ENCODE results near the gene EVL. TPM values are rescaled to one million over a fixed set of nuclear protein-coding genes. Genes with fewer than 3 reads are reported as not detected.
A peak's percentile ranks its signal among the peaks of the same experiment; 100 is the strongest.

Gene EVL
- polyA plus RNA-seq, 3 donors, result 143 to 178 (median 162) TPM

DNA sequence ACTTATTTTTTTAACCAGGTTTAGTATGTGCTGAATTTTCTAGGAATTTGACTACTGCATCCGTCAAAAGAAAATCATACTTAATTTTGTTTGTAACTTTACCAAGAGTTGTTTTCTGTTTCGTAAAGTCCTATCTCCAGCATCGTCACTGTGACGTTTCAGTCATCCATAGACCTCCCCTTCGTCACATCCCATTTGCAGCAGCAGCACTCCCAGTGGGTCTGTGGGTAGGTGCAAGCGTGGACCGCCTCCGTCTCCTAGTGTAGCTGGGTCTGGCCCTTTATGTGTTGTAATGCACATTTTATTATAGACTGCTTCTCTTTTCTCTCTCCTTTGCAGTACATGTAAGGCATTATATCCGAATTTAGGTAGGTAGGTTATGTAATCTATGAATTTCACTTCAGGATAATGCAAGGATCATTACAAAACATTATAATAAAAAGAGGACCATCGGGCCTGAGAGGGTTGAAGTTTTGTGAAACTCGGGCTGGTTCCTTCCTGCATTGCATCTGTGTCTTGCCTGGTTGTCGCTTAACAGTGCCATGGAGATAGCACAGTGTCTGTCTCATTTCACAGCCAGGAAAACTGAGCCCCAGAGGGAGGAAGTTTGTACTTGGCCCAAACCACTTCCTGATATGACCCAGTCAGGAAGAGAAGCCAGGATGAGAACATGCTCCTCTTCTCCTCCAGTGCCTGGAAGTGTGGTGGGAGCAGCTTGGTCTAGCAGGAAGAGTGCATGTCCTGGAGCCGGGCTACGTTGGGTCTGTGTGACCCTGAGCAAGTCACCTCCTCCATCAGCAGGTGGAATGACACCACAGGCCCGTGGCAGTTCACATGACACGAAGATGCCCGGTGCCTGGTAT is 41.3 kb downstream of the EVL start:
- no peak for DNase-seq

DNA sequence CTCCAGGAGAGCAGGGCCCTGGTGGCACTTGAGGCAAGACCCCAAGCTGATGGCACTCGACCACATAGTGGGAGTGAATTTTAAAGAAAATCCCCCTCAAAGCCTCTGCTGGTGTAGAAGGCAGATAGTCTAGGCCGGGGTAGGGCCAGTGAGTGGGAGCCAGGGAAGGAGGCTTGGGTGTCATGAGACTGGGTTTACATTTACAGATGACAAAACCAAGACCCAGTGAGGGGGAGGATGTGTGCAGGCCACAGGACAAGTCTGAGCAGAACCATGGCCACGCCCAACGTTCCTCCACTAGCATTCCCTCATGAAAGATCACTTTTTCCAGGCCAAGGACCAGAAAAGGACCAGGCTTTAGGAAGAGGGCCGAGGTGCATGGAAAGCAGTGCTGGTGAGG is 42.0 kb downstream of the EVL start:
- no peak for DNase-seq

DNA sequence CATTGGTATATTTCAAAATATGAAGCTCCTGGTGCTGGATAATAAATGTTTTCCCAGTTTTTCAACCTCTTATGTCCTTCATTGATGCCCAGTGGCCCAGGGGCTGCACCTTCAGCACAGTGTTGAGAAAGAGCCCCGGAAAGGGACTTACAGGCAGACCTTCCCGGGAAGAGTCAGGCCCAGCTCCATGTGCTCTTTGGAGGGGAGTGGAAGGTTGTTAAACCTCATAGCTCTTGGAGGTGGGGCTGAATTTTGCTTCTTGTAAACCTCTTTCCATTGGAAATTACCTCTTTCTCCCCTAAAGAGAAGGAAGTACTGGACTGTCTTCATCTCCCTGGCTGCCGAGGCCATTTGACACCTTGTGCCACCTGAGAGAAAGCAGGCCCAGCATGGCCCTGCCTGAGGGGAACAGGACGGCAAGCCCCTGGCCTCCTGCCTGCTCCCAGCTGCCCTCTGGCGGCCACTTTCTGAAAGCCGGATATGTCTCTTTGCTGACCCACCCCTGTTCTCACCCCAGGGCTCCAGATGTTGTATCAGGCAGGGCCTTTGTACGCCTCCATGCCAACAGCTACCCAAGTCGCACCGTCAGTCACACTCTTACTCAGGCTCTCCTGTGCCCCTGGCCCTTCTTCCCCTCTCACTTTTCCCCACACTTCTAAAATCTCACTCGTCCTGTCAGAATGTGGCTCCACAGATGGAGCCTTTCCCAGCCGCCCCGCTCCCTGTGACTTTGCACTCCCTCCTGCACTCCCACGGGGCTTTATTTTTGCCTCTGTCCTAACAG is 43.0 kb downstream of the EVL start:
- DNase-seq, result peak; percentile 70

DNA sequence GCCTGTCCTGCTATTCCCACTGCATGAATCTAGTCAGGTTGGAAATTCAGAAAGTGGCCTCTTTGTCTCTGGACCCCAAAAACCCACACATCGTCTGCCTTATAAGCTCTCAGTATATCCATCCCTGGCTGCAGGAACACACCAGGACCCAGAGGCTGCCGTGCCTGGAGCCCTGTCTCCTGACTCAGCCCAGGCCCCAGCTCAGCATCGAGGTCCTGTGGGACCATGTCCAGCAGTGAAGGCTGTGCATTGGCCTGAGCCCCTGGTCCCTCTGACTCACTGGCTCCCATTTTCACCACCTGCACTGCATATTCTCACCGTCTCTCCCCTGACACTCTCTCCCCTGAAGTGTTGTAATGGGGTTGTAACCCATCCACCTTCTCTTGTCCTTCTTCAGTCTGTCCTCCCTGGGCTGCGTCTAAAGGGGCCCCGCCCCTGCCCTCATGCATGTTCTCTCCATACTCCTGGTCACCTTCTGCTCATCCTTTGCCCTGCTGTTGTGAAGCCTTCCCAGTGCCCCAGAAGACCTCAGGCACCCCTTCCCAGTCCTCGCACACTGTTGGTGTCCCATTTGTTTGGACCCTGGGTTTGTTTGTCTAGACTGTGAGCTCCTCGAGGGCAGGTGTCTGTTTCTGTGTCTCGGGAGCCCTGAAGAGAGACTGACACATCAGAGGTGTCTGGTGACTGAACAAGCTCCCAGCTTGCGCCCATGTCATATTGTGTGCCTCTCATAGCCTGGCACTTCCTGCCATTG is 43.8 kb downstream of the EVL start:
- no peak for DNase-seq

DNA sequence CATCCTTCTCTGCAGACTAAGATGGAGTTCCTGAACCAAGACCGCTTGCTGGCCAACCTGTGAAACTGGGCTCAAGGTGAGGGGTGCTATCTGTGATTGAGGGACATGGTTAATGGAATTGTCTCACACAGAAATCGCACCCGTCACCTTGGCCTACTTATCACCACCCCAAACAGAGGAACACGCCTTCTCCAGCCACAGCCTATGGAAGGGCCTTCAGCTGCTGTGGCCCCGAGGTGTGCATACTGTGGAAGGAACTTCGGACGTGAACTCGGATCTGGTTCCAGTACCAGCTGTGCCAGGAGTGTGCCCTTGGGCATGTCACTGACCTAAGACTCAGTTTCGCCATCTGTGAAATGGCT is 44.4 kb downstream of the EVL start:
- no peak for DNase-seq

DNA sequence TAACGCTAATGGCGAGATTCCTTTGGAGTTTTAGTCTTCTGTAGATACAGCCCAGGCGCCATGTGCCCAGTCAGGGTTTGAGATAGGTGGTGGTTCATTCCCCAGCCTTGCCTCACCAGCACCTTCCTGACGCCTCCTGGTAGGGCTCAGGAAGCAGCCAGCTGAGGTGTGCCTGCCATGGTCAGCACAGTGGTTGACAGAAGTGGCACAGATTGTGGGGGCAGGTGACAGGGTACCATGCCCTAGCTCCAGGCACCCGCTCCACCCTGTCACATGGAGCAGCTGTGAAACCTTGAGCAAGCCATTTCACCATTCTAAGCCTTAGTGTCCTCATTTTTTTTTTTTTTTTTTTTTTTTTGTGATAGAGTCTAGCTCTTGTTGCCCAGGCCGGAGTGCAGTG is 45.6 kb downstream of the EVL start:
- no peak for DNase-seq

DNA sequence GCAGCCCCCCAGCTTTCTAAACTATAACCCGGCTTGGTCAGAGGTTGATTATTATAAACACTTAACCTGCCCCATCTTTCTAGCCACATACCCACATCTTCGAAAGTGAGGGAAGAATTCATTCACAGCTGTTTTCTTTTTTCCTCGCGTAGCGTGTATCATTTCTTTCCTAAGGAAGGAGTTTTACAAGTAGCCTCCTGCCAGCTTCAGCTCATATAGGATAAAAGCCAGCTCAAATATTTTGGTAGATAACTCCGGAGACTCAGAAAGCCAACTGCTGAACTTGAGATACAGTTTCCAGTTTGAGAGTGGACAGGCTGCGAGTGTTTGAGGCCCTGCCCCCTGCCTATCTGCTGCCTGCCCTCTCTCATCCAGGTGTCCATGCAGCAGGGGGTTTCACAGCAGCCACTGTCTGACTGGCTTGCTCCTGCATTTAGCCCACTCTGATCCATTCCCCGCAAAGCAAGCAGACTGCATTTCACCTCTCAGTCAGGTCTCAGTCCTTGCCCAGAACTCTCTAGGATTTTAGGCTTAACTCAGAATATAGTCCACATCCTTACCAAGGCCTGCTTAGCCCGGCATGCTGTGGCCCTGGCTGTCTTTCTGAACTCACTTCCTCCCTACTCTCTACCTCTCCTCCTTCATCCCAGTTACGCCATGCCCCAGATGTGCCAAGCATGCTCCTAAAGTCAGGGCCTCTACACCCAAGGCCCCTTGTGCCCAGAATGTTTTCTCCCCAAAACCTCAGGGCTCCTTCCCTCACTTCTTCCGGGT is 46.9 kb downstream of the EVL start:
- no peak for DNase-seq

DNA sequence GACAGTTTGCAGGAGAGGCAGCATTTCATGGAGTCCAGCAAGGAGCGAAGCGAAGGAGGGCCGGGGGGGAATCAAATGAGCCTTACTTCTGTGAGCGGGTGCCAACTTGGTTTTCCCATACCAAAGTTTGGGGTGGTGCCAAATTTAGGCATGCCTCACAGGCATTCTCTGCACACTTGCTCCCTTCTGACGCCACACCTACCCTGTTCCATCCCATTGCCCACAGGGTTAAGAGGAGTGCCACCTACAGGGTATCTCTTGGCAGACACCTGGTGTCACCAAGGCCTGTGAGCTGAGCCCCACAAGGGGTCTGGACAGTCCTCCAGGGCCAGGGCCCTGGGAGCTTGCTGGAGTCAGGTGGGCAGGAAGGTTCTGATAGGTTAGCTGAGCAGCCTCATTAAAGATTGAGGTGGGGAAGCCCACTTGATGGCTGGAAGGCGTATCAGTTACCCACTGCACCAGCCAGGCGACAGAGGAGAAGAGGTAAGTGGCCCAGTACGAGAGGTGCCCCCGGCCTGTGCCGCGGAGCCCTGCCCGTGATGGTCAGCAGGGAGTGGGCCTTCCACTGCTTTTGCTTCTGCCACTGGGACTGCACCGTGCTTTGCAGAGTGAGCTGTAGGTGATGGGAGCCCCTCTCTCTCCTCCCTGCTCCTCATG is 49.0 kb downstream of the EVL start:
- no peak for DNase-seq

DNA sequence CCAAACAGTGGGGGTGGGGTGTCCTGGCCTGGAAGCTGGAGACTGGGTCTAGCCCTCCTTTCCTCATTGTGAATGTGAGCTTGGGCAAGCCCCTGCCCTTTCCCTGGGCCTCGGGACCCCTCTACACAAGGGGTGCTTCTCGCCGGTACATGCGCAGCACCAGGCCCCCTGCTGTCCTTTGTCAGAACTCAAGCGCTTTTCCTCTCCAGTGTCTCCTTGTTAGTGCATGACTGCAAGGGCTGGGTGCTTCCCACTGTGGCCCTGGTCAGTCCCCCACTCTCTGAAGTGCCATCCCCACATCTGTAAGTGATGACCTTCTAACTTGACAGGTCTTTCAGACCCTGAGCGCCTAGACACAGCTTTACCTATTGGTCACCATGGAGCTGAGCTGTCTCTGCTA is 50.0 kb downstream of the EVL start:
- no peak for DNase-seq

DNA sequence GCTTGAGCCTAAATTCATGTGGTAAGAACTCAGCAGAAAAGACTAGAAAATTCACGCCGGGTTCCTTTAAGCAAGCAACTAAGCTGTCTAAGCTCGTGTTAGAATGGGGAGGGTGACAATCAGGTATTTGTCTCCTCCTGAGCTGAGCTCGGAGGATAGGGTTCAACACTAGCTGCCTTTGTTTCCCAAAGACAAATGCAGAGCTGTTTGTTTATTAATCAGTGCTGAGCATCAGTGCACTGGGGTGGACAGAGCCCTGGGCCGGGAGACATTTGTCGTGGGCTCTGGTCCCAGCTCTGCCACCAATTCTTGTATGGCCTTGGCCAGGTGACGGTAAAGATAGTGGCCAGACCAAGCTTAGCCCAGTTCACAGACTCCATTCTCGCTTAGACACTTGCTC is 50.5 kb downstream of the EVL start:
- DNase-seq, result no peak

DNA sequence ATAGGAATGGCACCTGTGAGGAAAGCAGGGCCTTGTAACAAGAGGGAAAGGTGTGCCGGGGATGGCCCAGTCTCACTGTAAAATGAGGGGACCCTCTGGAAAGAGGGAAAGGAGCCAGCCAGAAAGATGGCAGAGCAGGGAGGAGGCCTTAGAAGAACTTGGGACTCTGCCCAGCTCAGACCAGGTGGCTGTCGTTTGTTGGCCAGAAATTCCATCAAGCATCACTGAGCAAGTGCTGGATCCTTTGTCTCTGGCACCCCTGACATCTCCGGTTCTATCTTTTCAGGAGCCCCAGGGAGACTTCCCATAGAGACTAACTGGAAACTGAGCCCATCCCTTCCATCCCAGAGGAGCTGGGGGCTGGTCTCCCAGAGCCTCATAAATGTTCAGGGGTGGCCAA is 50.9 kb downstream of the EVL start:
- no peak for DNase-seq

DNA sequence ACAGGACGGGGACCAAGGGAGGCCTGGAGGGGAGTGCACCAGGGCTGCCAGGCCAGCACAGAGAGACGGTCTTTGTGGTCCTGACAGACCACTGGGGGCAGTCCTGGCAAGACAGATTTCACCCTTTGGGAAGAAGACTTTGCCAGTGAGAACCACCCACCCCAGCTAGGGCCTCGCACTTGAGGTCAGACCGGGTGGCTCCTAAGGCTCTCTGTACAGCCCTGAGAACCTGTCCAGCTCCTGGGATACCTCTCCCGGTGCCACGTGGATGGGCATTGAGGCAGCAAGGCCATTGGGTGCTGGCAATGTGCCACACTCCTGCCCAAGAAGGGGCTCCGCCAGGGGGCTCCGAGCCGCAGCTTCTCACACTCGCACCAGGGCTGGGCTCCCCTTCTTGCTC is 51.8 kb downstream of the EVL start:
- no peak for DNase-seq

DNA sequence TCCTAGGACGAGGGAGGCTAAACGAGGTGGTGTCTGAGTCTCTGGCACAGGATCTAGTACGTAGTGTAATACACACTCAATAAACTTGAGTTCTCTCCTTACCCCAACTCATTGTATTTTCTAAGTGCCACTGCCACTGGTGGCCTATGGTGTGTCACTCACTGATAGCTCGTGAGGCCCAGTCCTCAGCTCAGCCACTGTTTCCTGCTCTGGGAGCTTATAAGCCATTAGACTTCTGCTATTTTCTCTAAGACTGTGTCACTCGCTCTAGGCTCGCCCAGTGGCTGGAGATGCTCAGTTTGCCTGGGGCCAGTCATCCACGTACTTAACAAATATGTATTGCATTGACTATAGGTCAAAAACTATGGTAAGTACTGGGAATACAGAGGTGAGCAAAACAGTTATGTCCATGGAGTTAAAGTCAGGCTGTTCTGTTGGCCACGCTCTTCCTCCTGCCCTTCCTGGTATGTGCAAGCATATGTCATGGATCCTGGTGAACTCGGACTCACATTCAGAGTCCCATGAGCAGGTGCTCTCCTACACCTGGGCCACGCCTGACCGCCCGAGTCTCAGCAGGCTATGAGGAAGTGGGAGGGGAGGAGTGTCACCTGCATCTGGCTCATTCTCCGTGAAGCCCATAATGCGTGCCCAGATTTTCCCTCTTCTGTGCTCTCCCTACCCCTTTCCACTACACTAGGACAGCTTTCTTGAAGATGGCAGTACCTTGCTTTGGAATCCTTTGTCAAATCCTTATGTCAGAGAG is 52.6 kb downstream of the EVL start:
- no peak for DNase-seq

DNA sequence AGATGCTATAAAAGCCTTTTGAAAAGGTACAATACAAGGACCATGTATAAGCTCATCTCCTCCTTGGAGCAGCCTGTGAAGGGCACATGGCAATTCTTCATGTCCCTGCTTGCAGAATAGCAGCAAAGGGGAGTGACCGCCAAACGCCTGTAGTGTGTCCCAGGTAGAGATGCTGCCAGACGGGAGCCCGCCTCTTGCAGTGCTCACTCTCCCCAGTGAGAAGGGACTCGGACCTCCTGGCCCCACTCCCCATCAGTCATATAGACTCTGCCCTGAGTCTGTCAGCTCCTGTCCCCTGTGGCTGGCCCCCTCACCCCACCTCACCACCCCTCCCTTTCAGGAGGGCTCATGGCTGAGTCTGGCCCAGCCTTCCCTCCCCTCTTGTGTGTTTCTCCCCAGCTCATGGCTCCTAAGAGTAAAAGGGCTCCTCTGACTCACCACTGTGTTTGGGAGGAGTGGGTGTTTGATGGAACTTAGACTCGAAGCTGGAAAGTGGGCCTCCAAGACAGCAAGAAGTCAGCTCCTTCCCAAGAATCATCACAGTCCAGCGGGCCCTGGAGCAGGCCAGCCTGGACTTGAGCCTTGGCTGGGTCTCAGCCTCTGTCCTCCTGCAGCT is 53.3 kb downstream of the EVL start:
- DNase-seq, result no peak

DNA sequence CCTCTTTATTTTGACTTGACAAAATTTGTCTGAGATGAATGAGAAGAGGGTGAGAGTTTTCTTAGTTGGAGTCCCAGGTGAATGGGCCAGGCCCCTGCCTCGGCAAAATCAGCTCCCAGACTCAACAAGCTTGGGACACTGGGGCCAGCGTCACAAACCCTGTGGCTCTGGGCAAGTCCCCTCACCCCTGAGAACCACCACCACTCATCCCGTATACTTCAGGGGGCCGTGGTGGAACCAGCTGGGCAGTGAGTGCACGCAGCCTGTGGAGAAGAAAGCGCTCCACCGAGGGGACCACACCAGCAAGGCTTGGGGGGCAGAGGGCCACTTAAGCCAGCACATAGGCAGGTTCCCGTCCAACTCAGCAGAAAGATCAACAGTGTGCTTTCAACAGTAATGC is 54.0 kb downstream of the EVL start:
- no peak for DNase-seq

DNA sequence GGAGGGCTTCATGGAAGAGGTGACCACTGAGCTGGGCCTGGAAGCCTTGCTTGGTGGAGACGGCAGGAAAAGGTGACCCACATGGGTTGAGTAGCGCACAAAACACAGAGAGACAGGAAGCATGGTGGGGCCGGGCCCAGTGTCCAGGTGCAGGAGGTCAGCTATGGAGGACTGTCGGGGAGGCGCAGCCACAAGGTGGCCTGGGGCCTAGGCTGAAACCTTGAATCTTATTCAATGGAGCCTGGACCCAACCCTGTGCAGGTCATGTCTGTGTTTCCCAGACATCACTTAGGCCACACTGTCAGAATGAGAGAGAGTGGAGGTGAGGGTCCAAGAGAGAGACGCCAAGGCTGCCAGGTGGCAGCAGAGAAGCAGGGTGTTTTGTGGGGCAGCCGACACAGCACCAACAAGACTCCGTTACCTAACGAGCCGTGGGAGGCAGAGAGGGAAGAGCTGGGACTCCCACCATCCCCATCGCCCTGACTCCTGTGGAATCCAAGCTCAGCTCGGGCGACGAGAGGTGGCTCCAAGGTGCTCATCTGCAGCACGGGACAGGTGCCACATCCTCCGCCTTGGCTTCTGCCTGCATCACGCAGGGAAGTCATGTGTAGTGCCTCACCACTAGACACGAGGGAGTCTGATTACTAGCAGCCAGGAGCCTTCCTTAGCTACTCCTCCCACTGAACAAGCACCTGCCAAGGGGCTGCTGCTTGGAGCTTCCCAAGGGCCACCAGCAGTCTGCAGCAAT is 55.5 kb downstream of the EVL start:
- no peak for DNase-seq

DNA sequence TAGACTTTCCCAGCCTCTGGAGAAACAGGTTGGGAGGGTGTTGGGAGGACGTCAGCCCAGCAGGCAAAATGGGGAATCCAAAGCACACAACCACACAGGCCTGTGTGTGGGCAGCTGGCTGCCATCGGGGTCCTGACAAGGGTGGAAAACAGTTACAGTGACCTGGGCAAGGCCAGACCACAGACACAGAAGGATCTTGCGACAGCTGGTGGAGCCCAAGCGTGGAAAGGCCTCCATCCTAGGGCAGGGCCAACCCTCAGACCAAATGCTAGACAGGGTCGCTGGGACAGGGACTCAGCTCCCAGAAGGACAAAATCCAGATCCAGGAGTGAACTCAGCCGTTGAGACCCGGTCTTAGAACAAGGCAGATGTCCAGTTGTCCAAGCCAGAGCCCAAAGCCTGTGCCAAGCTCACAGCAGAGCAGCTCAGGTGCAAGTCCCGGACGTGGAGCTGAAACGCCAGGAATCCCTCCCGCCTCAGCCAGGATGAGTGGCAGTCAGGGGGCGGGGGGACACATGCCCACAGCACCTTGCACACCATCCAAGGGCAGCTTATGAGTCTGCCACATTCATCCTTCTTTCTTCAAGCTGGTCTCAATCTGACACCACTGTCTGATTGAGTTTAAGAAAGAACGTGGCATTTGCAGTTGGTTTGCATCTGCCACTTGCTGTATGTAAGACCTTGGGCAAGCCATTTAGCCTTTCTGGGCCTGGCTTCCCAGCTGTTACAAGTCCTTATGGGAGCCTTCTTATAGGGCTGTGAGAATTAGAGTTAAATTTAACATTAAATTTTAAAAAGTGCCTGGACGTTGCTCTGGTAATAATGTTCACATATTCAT is 56.6 kb downstream of the EVL start:
- no peak for DNase-seq

DNA sequence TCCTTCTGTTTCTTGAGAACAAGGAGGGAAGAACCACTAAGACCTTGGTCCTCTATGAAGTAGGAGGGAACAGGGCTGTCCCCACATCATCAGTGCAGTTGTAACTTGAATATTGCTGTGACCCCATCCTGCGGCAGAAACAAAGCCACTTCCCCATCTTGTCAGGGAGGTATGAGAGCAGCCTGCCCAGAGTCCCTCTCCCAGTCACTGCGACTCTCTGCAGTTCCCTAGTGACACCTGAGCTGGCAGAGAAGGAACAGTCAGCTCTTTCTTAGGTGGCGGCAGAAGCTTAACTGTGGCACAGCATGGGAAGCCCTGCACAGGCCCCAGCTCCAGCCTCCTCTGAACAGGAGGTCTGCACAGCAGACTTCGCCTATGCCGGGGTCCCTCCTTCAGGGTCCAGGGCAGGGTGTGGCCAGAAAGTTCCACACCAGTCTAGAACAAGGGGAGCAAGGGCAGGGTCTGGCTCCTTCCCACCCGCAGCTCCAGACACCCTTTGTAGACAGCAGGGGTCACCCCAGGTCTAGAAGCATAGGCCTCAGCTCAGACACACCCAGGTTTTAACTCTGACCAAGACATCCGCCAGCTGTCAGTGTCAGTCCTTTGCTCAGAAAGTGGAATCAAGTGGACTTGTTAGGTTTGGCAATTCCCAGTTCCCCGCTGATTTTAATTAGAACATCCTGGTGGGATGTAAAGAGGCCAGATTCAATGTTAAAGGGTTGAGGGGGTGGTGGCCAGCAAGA is 57.4 kb downstream of the EVL start:
- no peak for DNase-seq

Data from renal pelvis (tissue), 4 donors.